H9 (cell line): ENCODE measurements around the gene OTOGL. TPM values are rescaled to one million over a fixed set of nuclear protein-coding genes. Genes with fewer than 3 reads are reported as not detected.

Experiments
- DNase-seq: peaks from one replicate; pipeline ENCODE4 v3.0.0-alpha.2; 2017
- H2AFZ ChIP-seq: one replicate; pipeline ENCODE4 v1.6.1; 2013; ENCODE audit warnings: mild to moderate bottlenecking, low read length, control low read depth, moderate library complexity
- H2AK5ac ChIP-seq: 2 replicates; pipeline ENCODE4 v1.6.1; 2013; ENCODE audit warnings: low read length, control low read depth, mixed read lengths; ENCODE audit not compliant: insufficient read length
- H2BK120ac ChIP-seq: one replicate; pipeline ENCODE4 v1.6.1; 2013; ENCODE audit warnings: low read depth, mild to moderate bottlenecking, low read length, control low read depth, inconsistent platforms; ENCODE audit not compliant: poor library complexity, severe bottlenecking
- H2BK12ac ChIP-seq: 2 replicates; pipeline ENCODE4 v1.6.1; 2013; ENCODE audit warnings: low read length, control low read depth, mixed read lengths, low read depth; ENCODE audit not compliant: insufficient read length
- H2BK15ac ChIP-seq: 2 replicates; pipeline ENCODE4 v1.6.1; 2013; ENCODE audit warnings: low read depth, low read length, control low read depth
- H2BK20ac ChIP-seq: one replicate; pipeline ENCODE4 v1.6.1; 2013; ENCODE audit warnings: low read depth, mild to moderate bottlenecking, low read length, control low read depth, inconsistent platforms; ENCODE audit not compliant: poor library complexity, severe bottlenecking
- H2BK5ac ChIP-seq: 2 replicates; pipeline ENCODE4 v1.6.1; 2013; ENCODE audit warnings: low read length, control low read depth, mixed read lengths; ENCODE audit not compliant: insufficient read length
- H3K14ac ChIP-seq: 2 replicates; pipeline ENCODE4 v1.6.1; 2013; ENCODE audit warnings: low read length, control low read depth; ENCODE audit not compliant: insufficient read depth
- H3K18ac ChIP-seq: 2 replicates; pipeline ENCODE4 v1.6.1; 2013; ENCODE audit warnings: low read depth, mild to moderate bottlenecking, mixed read lengths, low read length, control low read depth; ENCODE audit not compliant: insufficient read length
- H3K23ac ChIP-seq: 2 replicates; pipeline ENCODE4 v1.6.1; 2013; ENCODE audit warnings: low read length, control low read depth, mixed read lengths, low read depth; ENCODE audit not compliant: insufficient read length
- H3K23me2 ChIP-seq: 2 replicates; pipeline ENCODE4 v1.6.1; 2013; ENCODE audit warnings: low read depth, mild to moderate bottlenecking, mixed read lengths, low read length, control low read depth; ENCODE audit not compliant: insufficient read length, poor library complexity, severe bottlenecking
- H3K27ac ChIP-seq: 2 replicates; pipeline ENCODE4 v1.5.1; 2013; ENCODE audit warnings: low read length, control low read depth, mixed read lengths, low read depth; ENCODE audit not compliant: insufficient read length
- H3K27me3 ChIP-seq: 2 replicates; pipeline ENCODE4 v1.6.1; 2013; ENCODE audit warnings: low read length, control low read depth, inconsistent platforms; ENCODE audit not compliant: insufficient read depth
- H3K4ac ChIP-seq: 2 replicates; pipeline ENCODE4 v1.6.1; 2013; ENCODE audit warnings: low read depth, mild to moderate bottlenecking, control low read depth, inconsistent platforms, low read length, moderate library complexity
- H3K4me1 ChIP-seq: 2 replicates; pipeline ENCODE4 v1.6.1; 2013; ENCODE audit warnings: low read length, control low read depth, inconsistent platforms; ENCODE audit not compliant: insufficient read depth
- H3K4me2 ChIP-seq: 2 replicates; pipeline ENCODE4 v1.6.1; 2013; ENCODE audit warnings: low read length, control low read depth, mixed read lengths; ENCODE audit not compliant: insufficient read length, insufficient read depth
- H3K56ac ChIP-seq: 2 replicates; pipeline ENCODE4 v1.6.1; 2013; ENCODE audit warnings: low read depth, mild to moderate bottlenecking, mixed read lengths, low read length, control low read depth; ENCODE audit not compliant: insufficient read length
- H3K79me1 ChIP-seq: 2 replicates; pipeline ENCODE4 v1.6.1; 2013; ENCODE audit warnings: low read depth, mild to moderate bottlenecking, moderate library complexity, low read length, control low read depth, inconsistent platforms; ENCODE audit not compliant: insufficient read depth, poor library complexity, severe bottlenecking
- H3K79me2 ChIP-seq: 2 replicates; pipeline ENCODE4 v1.6.1; 2013; ENCODE audit warnings: low read length, control low read depth, inconsistent platforms; ENCODE audit not compliant: insufficient read depth
- H3K9ac ChIP-seq: 2 replicates; pipeline ENCODE4 v1.6.1; 2013; ENCODE audit warnings: low read length, control low read depth, mixed read lengths; ENCODE audit not compliant: insufficient read length; ENCODE audit errors: extremely low read depth
- H3K9me3 ChIP-seq: one replicate; pipeline ENCODE4 v1.6.1; 2013; ENCODE audit warnings: low read depth, low read length, inconsistent platforms; ENCODE audit not compliant: control insufficient read depth
- H3T11ph ChIP-seq: one replicate; pipeline ENCODE4 v1.6.1; 2013; ENCODE audit warnings: mild to moderate bottlenecking, low read length, control low read depth, inconsistent platforms
- H4K20me1 ChIP-seq: one replicate; pipeline ENCODE4 v1.6.1; 2013; ENCODE audit not compliant: control insufficient read depth, insufficient read length, insufficient read depth
- H4K5ac ChIP-seq: 2 replicates; pipeline ENCODE4 v1.6.1; 2013; ENCODE audit warnings: low read depth, mild to moderate bottlenecking, mixed read lengths, low read length, control low read depth; ENCODE audit not compliant: insufficient read length
- H4K8ac ChIP-seq: replicated peaks from 2 replicates; pipeline ENCODE4 v1.6.1; 2013; ENCODE audit warnings: low read length, control low read depth, mixed read lengths, low read depth; ENCODE audit not compliant: insufficient read length
- H4K91ac ChIP-seq: 2 replicates; pipeline ENCODE4 v1.6.1; 2013; ENCODE audit warnings: low read depth, mild to moderate bottlenecking, moderate library complexity, mixed read lengths, low read length, control low read depth; ENCODE audit not compliant: insufficient read length
- H3K27ac Mint-ChIP-seq, 3 experiments: 2 replicates in 2 of 3; 3 replicates in 1 of 3; pipeline ENCODE4 v1.8.0; 2020 to 2021; ENCODE audit warnings: mixed read lengths in 3 of 3, mild to moderate bottlenecking in 1 of 3, moderate library complexity in 1 of 3
- H3K27me3 Mint-ChIP-seq: 2 replicates; pipeline ENCODE4 v1.8.0; 2021; ENCODE audit warnings: low read depth, mild to moderate bottlenecking, moderate library complexity, mixed read lengths
- H3K36me3 Mint-ChIP-seq, 3 experiments: 2 replicates in 2 of 3; 3 replicates in 1 of 3; pipeline ENCODE4 v1.8.0; 2020 to 2021; ENCODE audit warnings: low read depth in 3 of 3, mixed read lengths in 3 of 3; ENCODE audit not compliant: insufficient read depth in 1 of 3
- H3K4me1 Mint-ChIP-seq, 2 experiments: 2 replicates each; pipeline ENCODE4 v1.8.0; 2020; ENCODE audit warnings: mixed read lengths in 2 of 2
- H3K4me3 Mint-ChIP-seq, 2 experiments: 2 replicates in 1 of 2; 3 replicates in 1 of 2; pipeline ENCODE4 v1.8.0; 2020 to 2021; ENCODE audit warnings: mild to moderate bottlenecking in 2 of 2, mixed read lengths in 2 of 2, moderate library complexity in 1 of 2
- H3K9me3 Mint-ChIP-seq, 2 experiments: 2 replicates in 1 of 2; 3 replicates in 1 of 2; pipeline ENCODE4 v1.8.0; 2020; ENCODE audit warnings: mild to moderate bottlenecking in 2 of 2, mixed read lengths in 2 of 2, moderate library complexity in 1 of 2
- WGBS: extraction: QIAGEN DNeasy Blood & Tissue Kit; methylation state at CpG from one replicate; pipeline ENCODE4 v1.1.7; 2013; ENCODE audit warnings: missing lambda C conversion rate, low lambda C conversion rate, mixed read lengths; ENCODE audit not compliant: insufficient read length; ENCODE audit errors: extremely low coverage; 5-methylcytosine and 5-hydroxymethylcytosine counted together
- total RNA-seq: library from RNA; stranded (reverse); gene quantifications from 2 replicates; pipeline ENCODE4 v1.2.1, GENCODE V29; 2021
- TF ChIP-seq, protein P1 (sequence below): fragments of 200-600 bp; sonication (generic); conservative IDR thresholded peaks from 3 replicates; pipeline ENCODE4 v1.8.0; 2021; ENCODE audit warnings: antibody characterized with exemption, mild to moderate bottlenecking

The OTOGL gene
- total RNA-seq, 1 experiment from 2014 or later: 0.11 TPM

DNA sequence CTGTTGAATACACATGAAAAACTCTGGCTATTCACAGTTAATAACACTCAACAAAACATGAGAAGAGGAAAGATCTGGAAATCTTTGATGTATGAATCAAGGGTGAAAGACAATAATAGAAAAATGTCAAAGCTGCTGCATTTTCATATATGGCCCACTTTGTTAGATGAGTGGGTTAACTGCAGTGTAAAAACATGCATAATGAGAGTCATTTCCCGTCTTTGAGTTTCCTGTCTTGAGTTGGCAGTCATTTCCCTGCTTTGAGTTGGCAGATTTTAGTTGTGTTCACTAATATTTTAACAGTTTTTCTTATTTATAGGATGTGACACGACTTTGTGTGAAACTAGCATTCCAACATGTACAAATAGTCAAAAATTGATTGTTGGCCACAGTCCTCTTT lies 256.8 kb downstream of the OTOGL start:
- H2BK12ac ChIP-seq: no peak overlapping the region
- no peak overlapping the region for H3K27ac ChIP-seq
- peaks cover 0 to 2% of the 10 kb centered on the region in 2 experiments; a peak in 1 of 5 replicates for H3K9me3 Mint-ChIP-seq
- H3K4me1 Mint-ChIP-seq: no peaks in the 10 kb centered on the region
- H3K14ac ChIP-seq: no peak overlapping the region
- no peak overlapping the region for H2AK5ac ChIP-seq
- H3K27me3 Mint-ChIP-seq: no peaks in the 10 kb centered on the region
- H4K5ac ChIP-seq: no peak overlapping the region
- H4K8ac ChIP-seq: no peak overlapping the region
- WGBS: no CpG with 5 or more reads among the region's 2 CpGs
- no peak overlapping the region for H3K27ac Mint-ChIP-seq
- no peak for DNase-seq
- H3K27me3 ChIP-seq: no peaks in the 10 kb centered on the region
- H3K9me3 ChIP-seq: no peaks in the 10 kb centered on the region
- no peaks in the 10 kb centered on the region for H3K23me2 ChIP-seq
- H3K4ac ChIP-seq: no peak overlapping the region
- no peak overlapping the region for H3T11ph ChIP-seq
- H2AFZ ChIP-seq: no peak overlapping the region
- H3K36me3 Mint-ChIP-seq: no peaks in the 10 kb centered on the region
- TF ChIP-seq, protein P1, sequence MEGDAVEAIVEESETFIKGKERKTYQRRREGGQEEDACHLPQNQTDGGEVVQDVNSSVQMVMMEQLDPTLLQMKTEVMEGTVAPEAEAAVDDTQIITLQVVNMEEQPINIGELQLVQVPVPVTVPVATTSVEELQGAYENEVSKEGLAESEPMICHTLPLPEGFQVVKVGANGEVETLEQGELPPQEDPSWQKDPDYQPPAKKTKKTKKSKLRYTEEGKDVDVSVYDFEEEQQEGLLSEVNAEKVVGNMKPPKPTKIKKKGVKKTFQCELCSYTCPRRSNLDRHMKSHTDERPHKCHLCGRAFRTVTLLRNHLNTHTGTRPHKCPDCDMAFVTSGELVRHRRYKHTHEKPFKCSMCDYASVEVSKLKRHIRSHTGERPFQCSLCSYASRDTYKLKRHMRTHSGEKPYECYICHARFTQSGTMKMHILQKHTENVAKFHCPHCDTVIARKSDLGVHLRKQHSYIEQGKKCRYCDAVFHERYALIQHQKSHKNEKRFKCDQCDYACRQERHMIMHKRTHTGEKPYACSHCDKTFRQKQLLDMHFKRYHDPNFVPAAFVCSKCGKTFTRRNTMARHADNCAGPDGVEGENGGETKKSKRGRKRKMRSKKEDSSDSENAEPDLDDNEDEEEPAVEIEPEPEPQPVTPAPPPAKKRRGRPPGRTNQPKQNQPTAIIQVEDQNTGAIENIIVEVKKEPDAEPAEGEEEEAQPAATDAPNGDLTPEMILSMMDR: no peak
- no peaks in the 10 kb centered on the region for H3K4me1 ChIP-seq
- no peak overlapping the region for H3K9ac ChIP-seq
- H2BK20ac ChIP-seq: no peak overlapping the region
- no peak overlapping the region for H2BK120ac ChIP-seq
- no peak overlapping the region for H4K91ac ChIP-seq
- H2BK15ac ChIP-seq: no peak overlapping the region
- no peak overlapping the region for H2BK5ac ChIP-seq
- H4K20me1 ChIP-seq: no peaks in the 10 kb centered on the region
- H3K18ac ChIP-seq: no peak overlapping the region
- no peaks in the 10 kb centered on the region for H3K79me1 ChIP-seq
- H3K23ac ChIP-seq: no peak overlapping the region
- H3K56ac ChIP-seq: no peak overlapping the region
- no peak overlapping the region for H3K4me2 ChIP-seq
- H3K79me2 ChIP-seq: no peaks in the 10 kb centered on the region
- no peak overlapping the region for H3K4me3 Mint-ChIP-seq
